CD1c-positive myeloid dendritic cell (primary cell): ENCODE data around the gene PURB.
"Not testable (repeated sequence)": the region's sequence is repeated elsewhere in the genome, so short reads cannot be mapped to it uniquely, and the experiment has no call there.

Source experiments
- DNase-seq: peaks from one replicate; pipeline ENCODE4 v3.0.0-alpha.2; 2016; ENCODE audit errors: extremely low spot score

Gene PURB

GRCh38 chr7:44891791-44892190 lies 6.5 kb upstream of the PURB start:
- DNase-seq: no peak

- DNase-seq: no peak
Observed at GRCh38 chr7:44891372-44891771, 6.0 kb upstream of the PURB start.

- DNase-seq: no peak
Observed at GRCh38 chr7:44889086-44889781, 3.9 kb upstream of the PURB start.

- peak; percentile 79 for DNase-seq
Observed at GRCh38 chr7:44887293-44887692, 2.0 kb upstream of the PURB start.

- peak; percentile 61 for DNase-seq
Observed at GRCh38 chr7:44884621-44885393, 523 bp downstream of the PURB start.

- DNase-seq: no peak
Observed at GRCh38 chr7:44883961-44884620, 1.2 kb downstream of the PURB start.

- DNase-seq: no peak
Observed at GRCh38 chr7:44882899-44883298, 2.4 kb downstream of the PURB start.

GRCh38 chr7:44881610-44882009 lies 3.7 kb downstream of the PURB start:
- peak; percentile 25 for DNase-seq

- DNase-seq: no peak
Observed at GRCh38 chr7:44881066-44881600, 4.2 kb downstream of the PURB start.

- DNase-seq: no peak
Observed at GRCh38 chr7:44880317-44881018, 4.9 kb downstream of the PURB start.

GRCh38 chr7:44876393-44876792 lies 8.9 kb downstream of the PURB start:
- no peak for DNase-seq

GRCh38 chr7:44875241-44875640 lies 10.1 kb downstream of the PURB start:
- no peak for DNase-seq

GRCh38 chr7:44872787-44873186 lies 12.5 kb downstream of the PURB start:
- no peak for DNase-seq

- DNase-seq: not testable (repeated sequence)
Observed at GRCh38 chr7:44871918-44872317, 13.4 kb downstream of the PURB start.

- DNase-seq: not testable (repeated sequence)
Observed at GRCh38 chr7:44870780-44871179, 14.6 kb downstream of the PURB start.

GRCh38 chr7:44870336-44870735 lies 15.0 kb downstream of the PURB start:
- DNase-seq: not testable (repeated sequence)

- DNase-seq: no peak
Observed at GRCh38 chr7:44867073-44867995, 18.0 kb downstream of the PURB start.

GRCh38 chr7:44861949-44862348 lies 23.4 kb downstream of the PURB start:
- DNase-seq: not testable (repeated sequence)

- DNase-seq: no peak
Observed at GRCh38 chr7:44858161-44858560, 27.2 kb downstream of the PURB start.

GRCh38 chr7:44854644-44855364 lies 30.5 kb downstream of the PURB start:
- DNase-seq: no peak
